Vagina (tissue), 2 donors: Measurements from ENCODE around the gene HSBP1L1. TPM values are rescaled to one million over a fixed set of nuclear protein-coding genes. Genes with fewer than 3 reads are reported as not detected.
A peak's percentile ranks its signal among the peaks of the same experiment; 100 is the strongest.
"Not testable (repeated sequence)": the region's sequence is repeated elsewhere in the genome, so short reads cannot be mapped to it uniquely, and the experiment has no call there.

Experiments
- DNase-seq, 2 donors: peaks; one replicate each; pipeline ENCODE4 v3.0.0-alpha.2; 2017; ENCODE audit errors: extremely low spot score in 2 of 2
- H3K27ac ChIP-seq: fragments of 200-600 bp; sonication (generic); one replicate; pipeline ENCODE4 v1.5.1; 2019
- H3K27me3 ChIP-seq: fragments of 200-600 bp; sonication (generic); one replicate; pipeline ENCODE4 v1.5.1; 2019
- H3K36me3 ChIP-seq, 2 donors: fragments of 200-600 bp; sonication (generic); one replicate each; pipeline ENCODE4 v1.5.1; 2017 to 2019
- H3K4me1 ChIP-seq: fragments of 200-600 bp; sonication (generic); one replicate; pipeline ENCODE4 v1.5.1; 2019
- H3K4me3 ChIP-seq, 2 donors: fragments of 200-600 bp; sonication (generic); 1 replicate in 1 of 2; 2 replicates in 1 of 2; pipeline ENCODE4 v1.5.1; 2016 to 2019
- H3K9me3 ChIP-seq: fragments of 200-600 bp; sonication (generic); one replicate; pipeline ENCODE4 v1.5.1; 2019
- POLR2A ChIP-seq, 2 donors: fragments of 450-650 bp; IDR thresholded peaks; one replicate each; pipeline ENCODE4 v1.6.1; 2017; ENCODE audit warnings: antibody characterized with exemption in 2 of 2, mild to moderate bottlenecking in 2 of 2, moderate library complexity in 2 of 2
- POLR2AphosphoS5 ChIP-seq, 2 donors: sonication (generic); formaldehyde crosslinking; IDR thresholded peaks; one replicate each; pipeline ENCODE4 v1.9.0; 2017; ENCODE audit warnings: antibody characterized with exemption in 2 of 2, mild to moderate bottlenecking in 2 of 2, low read depth in 1 of 2; ENCODE audit not compliant: insufficient read depth in 1 of 2
- intact Hi-C: fragments of 100-400 bp; cut with DNase I; formaldehyde crosslinking; loops from one replicate; pipeline ENCODE4 v1.15.1; 2023
- total RNA-seq: library from RNA; depleted of rRNA; stranded (reverse); fragments of >200 nt; gene quantifications from one replicate; pipeline ENCODE4 v1.2.3, GENCODE V29; 2016
- TF ChIP-seq, protein P1 (sequence below), 3 experiments: fragments of 450-650 bp in 2 of 3; fragments of 200-600 bp in 1 of 3; sonication (generic) in 1 of 3; IDR thresholded peaks; one replicate each; pipeline ENCODE4 v1.5.1; 2017 to 2019; ENCODE audit warnings: antibody characterized with exemption in 3 of 3, mild to moderate bottlenecking in 2 of 3, moderate library complexity in 2 of 3

The HSBP1L1 gene
- total RNA-seq, 1 donor from 2014 or later = 32.2 TPM

GRCh38 chr18:80010551-80010906 lies 46.1 kb downstream of the HSBP1L1 start:
- TF ChIP-seq POLR2AphosphoS5 (IDR thresholded peaks at IDR 0.05; ENCODE audit: insufficient read depth in 1 of 2, low read depth in 1 of 2) = no peak
- no peak for TF ChIP-seq POLR2A (IDR thresholded peaks at IDR 0.05)
- TF ChIP-seq, protein P1, sequence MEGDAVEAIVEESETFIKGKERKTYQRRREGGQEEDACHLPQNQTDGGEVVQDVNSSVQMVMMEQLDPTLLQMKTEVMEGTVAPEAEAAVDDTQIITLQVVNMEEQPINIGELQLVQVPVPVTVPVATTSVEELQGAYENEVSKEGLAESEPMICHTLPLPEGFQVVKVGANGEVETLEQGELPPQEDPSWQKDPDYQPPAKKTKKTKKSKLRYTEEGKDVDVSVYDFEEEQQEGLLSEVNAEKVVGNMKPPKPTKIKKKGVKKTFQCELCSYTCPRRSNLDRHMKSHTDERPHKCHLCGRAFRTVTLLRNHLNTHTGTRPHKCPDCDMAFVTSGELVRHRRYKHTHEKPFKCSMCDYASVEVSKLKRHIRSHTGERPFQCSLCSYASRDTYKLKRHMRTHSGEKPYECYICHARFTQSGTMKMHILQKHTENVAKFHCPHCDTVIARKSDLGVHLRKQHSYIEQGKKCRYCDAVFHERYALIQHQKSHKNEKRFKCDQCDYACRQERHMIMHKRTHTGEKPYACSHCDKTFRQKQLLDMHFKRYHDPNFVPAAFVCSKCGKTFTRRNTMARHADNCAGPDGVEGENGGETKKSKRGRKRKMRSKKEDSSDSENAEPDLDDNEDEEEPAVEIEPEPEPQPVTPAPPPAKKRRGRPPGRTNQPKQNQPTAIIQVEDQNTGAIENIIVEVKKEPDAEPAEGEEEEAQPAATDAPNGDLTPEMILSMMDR (IDR thresholded peaks at IDR 0.05) = no peak
- Histone ChIP-seq H3K27ac (peak overlapping the region; percentile 50), H3K4me3 (no peak overlapping the region), H3K9me3 (peaks cover 6% of the 10 kb centered on the region), H3K36me3 (no peaks in the 10 kb centered on the region), H3K4me1 (no peaks in the 10 kb centered on the region), H3K27me3 (no peaks in the 10 kb centered on the region)
- DNase-seq = no peak
- intact Hi-C loops = no loop called here

DNA sequence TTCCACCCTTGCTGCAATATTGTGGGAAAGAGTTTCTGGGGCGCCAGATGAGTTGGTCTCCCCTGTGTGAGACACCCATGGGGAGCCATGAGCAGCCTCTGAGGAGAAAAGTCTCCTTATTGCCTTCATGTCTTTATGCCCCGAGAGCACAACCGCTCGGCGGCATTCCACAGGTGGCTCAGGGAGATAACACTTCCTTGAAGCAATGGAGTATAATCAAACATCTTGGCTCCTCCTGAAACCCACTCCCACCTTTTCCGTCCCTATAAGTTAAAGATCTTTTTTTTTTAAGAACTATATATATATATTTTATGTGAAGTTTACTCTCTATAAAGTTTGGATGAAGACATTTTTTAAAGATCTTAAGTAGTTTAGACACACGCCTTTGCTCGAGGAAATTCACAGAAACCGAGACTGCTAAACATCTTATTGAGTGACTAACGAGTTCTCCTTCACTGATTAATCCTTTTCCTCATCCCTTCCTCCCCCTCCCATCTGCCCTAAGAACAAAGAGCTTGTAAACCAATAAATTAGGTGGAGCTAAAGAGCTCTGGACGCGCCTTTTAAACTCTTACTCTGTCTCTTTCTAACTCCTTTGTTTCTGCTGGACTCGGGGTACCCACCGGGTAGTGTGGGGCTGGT lies 47.2 kb downstream of the HSBP1L1 start:
- intact Hi-C loops, DNase-seq, H3K4me3 ChIP-seq, H3K9me3 ChIP-seq, H3K36me3 ChIP-seq, H3K27me3 ChIP-seq, H3K4me1 ChIP-seq: not testable (repeated sequence)
- peak overlapping the region; percentile 50 for H3K27ac ChIP-seq
- peak in 1 of 2 donors; percentile 45 for TF ChIP-seq POLR2AphosphoS5 (IDR thresholded peaks at IDR 0.05; ENCODE audit: insufficient read depth in 1 of 2, low read depth in 1 of 2)

DNA sequence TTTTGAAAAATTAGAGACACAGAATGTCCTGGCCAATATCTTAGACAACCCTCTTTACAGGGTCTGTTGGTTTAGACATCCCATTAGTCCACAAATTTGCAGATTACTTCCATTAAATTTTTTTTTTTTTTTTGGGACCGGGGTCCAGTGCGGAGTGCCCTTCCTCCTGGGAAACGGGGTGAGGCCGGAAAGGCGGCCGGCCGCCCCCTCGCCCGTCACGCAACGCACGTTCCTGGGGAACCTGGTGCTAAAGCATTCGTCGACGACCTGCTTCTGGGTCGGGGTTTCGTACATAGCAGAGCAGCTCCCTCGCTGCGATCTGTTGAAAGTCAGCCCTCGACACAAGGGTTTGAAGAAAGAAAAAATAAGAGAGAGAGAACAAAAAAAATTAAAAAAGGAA lies 48.3 kb downstream of the HSBP1L1 start:
- H3K9me3 ChIP-seq = peaks cover 6% of the 10 kb centered on the region
- no peak overlapping the region for H3K4me3 ChIP-seq
- intact Hi-C loops = no loop called here
- TF ChIP-seq, protein P1 (IDR thresholded peaks at IDR 0.05) = no peak
- no peak for TF ChIP-seq POLR2A (IDR thresholded peaks at IDR 0.05)
- no peak for TF ChIP-seq POLR2AphosphoS5 (IDR thresholded peaks at IDR 0.05; ENCODE audit: insufficient read depth in 1 of 2, low read depth in 1 of 2)
- no peaks in the 10 kb centered on the region for H3K4me1 ChIP-seq
- H3K36me3 ChIP-seq = no peaks in the 10 kb centered on the region
- no peak for DNase-seq
- H3K27me3 ChIP-seq = no peaks in the 10 kb centered on the region
- H3K27ac ChIP-seq = no peak overlapping the region

Other genes with a start within 250 kb of the HSBP1L1 start
- gene KCNG2, start 166.7 kb upstream of the HSBP1L1 start, total RNA-seq = not detected
- gene SLC66A2, start 13.0 kb upstream of the HSBP1L1 start, total RNA-seq = 32.2 TPM
- gene TXNL4A, start 23.9 kb downstream of the HSBP1L1 start, total RNA-seq = 24.8 TPM
- gene RBFA, start 69.8 kb downstream of the HSBP1L1 start, total RNA-seq = 30.2 TPM
- gene ADNP2, start 144.6 kb downstream of the HSBP1L1 start, total RNA-seq = 21.4 TPM